Left lung (tissue), 10 donors: ENCODE results near the gene ASCL5. TPM values are rescaled to one million over a fixed set of nuclear protein-coding genes. Genes with fewer than 3 reads are reported as not detected.

Source experiments
- ATAC-seq: fragments of 200-7000 bp; cut with Tn5 transposase; one replicate; pipeline ENCODE4 v1.9.1; 2020; ENCODE audit warnings: moderate library complexity
- DNase-seq, 4 donors: peaks; one replicate each; pipeline ENCODE4 v3.0.0-alpha.2; 2013 to 2020
- H3K27ac ChIP-seq, 2 donors: fragments of 200-600 bp; sonication (generic) in 1 of 2; one replicate each; pipeline versions ENCODE4 v1.5.0 to v1.8.0; 2020 to 2021
- H3K27me3 ChIP-seq, 2 donors: fragments of 200-600 bp; sonication (generic) in 1 of 2; one replicate each; pipeline versions ENCODE4 v1.5.0 to v1.8.0; 2020 to 2021
- H3K36me3 ChIP-seq, 2 donors: fragments of 200-600 bp; sonication (generic) in 1 of 2; one replicate each; pipeline versions ENCODE4 v1.5.0 to v1.8.0; 2020 to 2021
- H3K4me1 ChIP-seq, 2 donors: fragments of 200-600 bp; one replicate each; pipeline ENCODE4 v1.8.0; 2021
- H3K4me3 ChIP-seq, 2 donors: fragments of 200-600 bp; sonication (generic) in 1 of 2; one replicate each; pipeline versions ENCODE4 v1.5.0 to v1.8.0; 2020 to 2021; ENCODE audit warnings: mild to moderate bottlenecking in 1 of 2
- H3K9me3 ChIP-seq, 2 donors: fragments of 200-600 bp; sonication (generic) in 1 of 2; one replicate each; pipeline versions ENCODE4 v1.5.0 to v1.8.0; 2020 to 2021
- intact Hi-C, 2 donors: fragments of 100-400 bp; cut with DNase I; formaldehyde crosslinking; loops; one replicate each; pipeline versions ENCODE4 v1.11.2 to v1.14.2; 2022
- polyA plus RNA-seq, 6 donors: library from polyadenylated mRNA; unstranded; fragments of 120-200 nt; gene quantifications; one replicate each; pipeline ENCODE4 v1.2.1, GENCODE V29; 2013; ENCODE audit not compliant: insufficient read length in 6 of 6
- total RNA-seq, 2 donors: library from RNA; stranded (reverse); fragmentation: NEBNext Ultra II Directional; extraction: Animal tissue kit (Norgen Biotek cat#: 25700); gene quantifications; one replicate each; pipeline ENCODE4 v1.2.1, GENCODE V29; 2021
- TF ChIP-seq, protein P1 (sequence below), 2 donors: fragments of 200-600 bp; sonication (generic) in 1 of 2; IDR thresholded peaks; one replicate each; pipeline versions ENCODE4 v1.5.0 to v1.8.0; 2021; ENCODE audit warnings: antibody characterized with exemption in 2 of 2
- donor health status: DM: no; HTN: yes; CAD: no.
- donor health status: DM: no; HTN: no; CAD: no.

Gene ASCL5
- total and polyA plus RNA-seq, 8 donors, result 0.21 to 1.0 (median 0.58) TPM

DNA sequence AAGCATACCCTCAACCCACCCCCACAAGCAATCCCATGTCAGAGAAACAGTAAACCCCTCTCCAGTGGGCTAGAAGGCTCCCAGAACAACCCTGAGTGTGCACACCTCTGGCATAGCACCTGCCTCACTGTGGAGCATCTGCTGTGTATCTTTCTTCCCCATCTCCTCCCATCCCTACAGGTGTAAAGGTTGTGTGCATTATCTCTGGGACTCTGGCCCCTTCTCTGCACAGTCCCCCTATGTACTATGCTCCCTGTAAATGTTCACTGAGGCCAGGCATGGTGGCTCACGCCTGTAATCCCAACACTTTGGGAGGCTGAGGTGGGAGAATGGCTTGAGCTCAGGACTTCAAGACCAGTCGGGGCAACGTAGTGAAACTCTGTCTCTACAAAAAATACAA, 14.1 kb downstream of the ASCL5 start:
- DNase-seq (no peak), ATAC-seq (no peak)
- H3K36me3 ChIP-seq, result no peaks in the 10 kb centered on the region
- intact Hi-C loops, result no loop called here
- no peak overlapping the region for H3K4me3 ChIP-seq
- no peak overlapping the region for H3K27ac ChIP-seq
- TF ChIP-seq, protein P1, sequence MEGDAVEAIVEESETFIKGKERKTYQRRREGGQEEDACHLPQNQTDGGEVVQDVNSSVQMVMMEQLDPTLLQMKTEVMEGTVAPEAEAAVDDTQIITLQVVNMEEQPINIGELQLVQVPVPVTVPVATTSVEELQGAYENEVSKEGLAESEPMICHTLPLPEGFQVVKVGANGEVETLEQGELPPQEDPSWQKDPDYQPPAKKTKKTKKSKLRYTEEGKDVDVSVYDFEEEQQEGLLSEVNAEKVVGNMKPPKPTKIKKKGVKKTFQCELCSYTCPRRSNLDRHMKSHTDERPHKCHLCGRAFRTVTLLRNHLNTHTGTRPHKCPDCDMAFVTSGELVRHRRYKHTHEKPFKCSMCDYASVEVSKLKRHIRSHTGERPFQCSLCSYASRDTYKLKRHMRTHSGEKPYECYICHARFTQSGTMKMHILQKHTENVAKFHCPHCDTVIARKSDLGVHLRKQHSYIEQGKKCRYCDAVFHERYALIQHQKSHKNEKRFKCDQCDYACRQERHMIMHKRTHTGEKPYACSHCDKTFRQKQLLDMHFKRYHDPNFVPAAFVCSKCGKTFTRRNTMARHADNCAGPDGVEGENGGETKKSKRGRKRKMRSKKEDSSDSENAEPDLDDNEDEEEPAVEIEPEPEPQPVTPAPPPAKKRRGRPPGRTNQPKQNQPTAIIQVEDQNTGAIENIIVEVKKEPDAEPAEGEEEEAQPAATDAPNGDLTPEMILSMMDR (IDR thresholded peaks at IDR 0.05), result no peak
- peaks cover 0 to 14% of the 10 kb centered on the region in 2 donors for H3K4me1 ChIP-seq
- peaks cover 7 to 43% of the 10 kb centered on the region in 2 donors for H3K27me3 ChIP-seq
- no peaks in the 10 kb centered on the region for H3K9me3 ChIP-seq

DNA sequence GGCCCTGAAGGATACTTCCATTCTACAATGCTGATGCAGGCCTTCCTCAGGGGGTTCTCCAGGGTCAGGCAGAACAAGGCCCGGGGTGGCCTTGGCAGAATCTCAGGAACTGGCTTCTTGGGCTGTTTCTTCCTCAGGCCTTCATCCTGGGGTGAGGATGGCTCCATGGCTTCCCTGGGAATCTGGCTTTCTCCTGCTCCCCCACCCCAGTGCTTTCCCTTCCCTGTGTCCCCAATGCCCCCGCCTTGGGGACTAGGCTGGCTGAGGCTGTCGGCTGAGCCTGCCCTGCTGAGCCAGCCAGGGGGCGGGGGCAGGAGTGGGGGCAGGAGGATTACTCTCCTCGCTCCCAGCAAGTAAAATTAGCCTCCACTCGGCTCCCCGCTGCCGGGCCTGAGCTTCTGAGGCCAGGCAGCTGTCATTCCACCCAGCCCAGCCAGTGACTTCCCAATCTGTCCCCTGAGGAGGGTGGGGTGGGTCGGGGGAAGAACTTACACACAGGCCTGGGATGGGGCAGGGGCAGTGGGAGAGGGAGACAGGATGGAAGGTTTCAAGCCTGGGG, 14.7 kb downstream of the ASCL5 start, which contains the start of gene CACNA1S:
Gene CACNA1S, minus strand, starts transcription at position 254 of the 559 bp plus-strand sequence. Its CDS starts 87 bp downstream, at position 167.
- Histone ChIP-seq H3K4me3 (no peak within 1 kb of the TSS), H3K9me3 (no peaks in the 10 kb centered on the region), H3K36me3 (no peaks in the 10 kb centered on the region), H3K27me3 (peaks cover 7 to 43% of the 10 kb centered on the region in 2 donors), H3K4me1 (peaks cover 0 to 14% of the 10 kb centered on the region in 2 donors), H3K27ac (no peak within 1 kb of the TSS)
- no peak for DNase-seq
- ATAC-seq, result no peak
- TF ChIP-seq, protein P1 (IDR thresholded peaks at IDR 0.05), result no peak
- intact Hi-C loops, result no loop called here

DNA sequence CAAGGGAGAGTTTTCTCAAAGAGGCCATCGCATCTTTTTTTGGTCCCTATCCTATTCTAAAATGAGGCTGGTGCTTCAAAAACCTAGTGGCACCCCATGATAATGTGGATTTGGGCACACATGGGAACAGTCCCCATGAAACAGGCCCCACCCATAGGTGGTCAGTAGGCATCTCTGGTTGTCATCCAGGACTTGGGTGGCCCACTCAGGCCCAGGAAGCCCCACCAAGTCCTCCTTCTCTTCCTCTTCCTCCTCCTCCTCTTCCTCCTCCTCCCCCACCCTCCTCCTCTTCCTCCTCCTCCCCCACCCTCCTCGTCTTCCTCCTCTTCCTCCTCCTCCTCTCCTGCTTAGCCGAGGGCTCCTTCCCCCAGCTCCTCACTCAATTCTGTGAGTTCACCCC, 15.3 kb downstream of the ASCL5 start:
- H3K36me3 ChIP-seq, result no peaks in the 10 kb centered on the region
- H3K4me3 ChIP-seq, result no peak overlapping the region
- ATAC-seq (no peak), DNase-seq (no peak)
- H3K27me3 ChIP-seq, result peaks cover 7 to 41% of the 10 kb centered on the region in 2 donors
- TF ChIP-seq, protein P1 (IDR thresholded peaks at IDR 0.05), result no peak
- no peaks in the 10 kb centered on the region for H3K9me3 ChIP-seq
- intact Hi-C loops, result no loop called here
- H3K4me1 ChIP-seq, result peaks cover 0 to 14% of the 10 kb centered on the region in 2 donors
- no peak overlapping the region for H3K27ac ChIP-seq

DNA sequence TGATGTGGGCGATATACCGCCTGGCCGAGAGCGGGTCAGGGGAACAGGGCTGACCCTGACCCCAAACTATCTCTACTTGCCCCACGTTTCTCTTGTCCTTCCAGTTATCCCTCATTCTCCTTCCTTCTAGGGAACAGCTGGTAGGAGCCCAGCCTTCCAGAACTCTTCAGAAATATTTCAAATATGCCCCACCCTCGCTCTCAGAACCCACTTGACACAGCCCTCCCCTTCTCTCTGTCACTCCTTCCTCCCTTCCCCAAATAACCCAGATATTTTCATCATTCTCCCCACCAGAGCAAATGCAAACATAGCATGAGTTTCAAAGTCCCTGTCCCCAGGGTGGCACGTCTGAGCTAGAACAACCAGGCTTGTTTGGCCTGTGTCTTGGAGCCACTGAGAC, 15.8 kb downstream of the ASCL5 start:
- TF ChIP-seq, protein P1 (IDR thresholded peaks at IDR 0.05), result no peak
- Histone ChIP-seq H3K36me3 (no peaks in the 10 kb centered on the region), H3K27me3 (peaks cover 7 to 36% of the 10 kb centered on the region in 2 donors), H3K27ac (no peak overlapping the region), H3K4me3 (no peak overlapping the region), H3K9me3 (no peaks in the 10 kb centered on the region), H3K4me1 (peaks cover 0 to 14% of the 10 kb centered on the region in 2 donors)
- DNase-seq, result no peak
- peak; percentile 8 for ATAC-seq
- intact Hi-C loops, result no loop called here

DNA sequence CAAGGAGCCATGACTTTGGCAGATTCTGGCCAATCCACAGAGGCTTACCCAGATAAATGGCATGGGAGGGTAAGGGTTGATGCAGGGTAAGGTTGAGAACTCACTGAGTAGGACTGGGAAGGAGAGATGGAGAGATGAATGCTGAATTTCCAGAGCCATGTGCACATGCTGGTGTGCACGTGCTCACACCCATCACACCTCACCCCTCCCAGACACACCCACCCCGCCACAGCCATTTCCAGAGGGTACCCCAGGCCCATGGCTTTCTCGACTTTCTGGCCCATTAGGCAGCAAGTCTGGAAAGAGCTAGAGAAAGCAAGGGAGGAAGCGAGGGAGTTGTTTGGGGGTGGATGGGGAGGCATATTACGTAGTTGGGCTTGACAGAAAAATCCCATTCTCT, 16.4 kb downstream of the ASCL5 start:
- Histone ChIP-seq H3K27ac (no peak overlapping the region), H3K4me3 (no peak overlapping the region), H3K4me1 (peaks cover 0 to 14% of the 10 kb centered on the region in 2 donors), H3K36me3 (no peaks in the 10 kb centered on the region), H3K27me3 (peaks cover 7 to 30% of the 10 kb centered on the region in 2 donors), H3K9me3 (no peaks in the 10 kb centered on the region)
- no peak for DNase-seq
- intact Hi-C loops, result no loop called here
- TF ChIP-seq, protein P1 (IDR thresholded peaks at IDR 0.05), result no peak
- ATAC-seq, result no peak
